MM.1S (cell line): ENCODE results near the gene RAB31.
A peak's percentile ranks its signal among the peaks of the same experiment; 100 is the strongest.

ENCODE experiments used
- DNase-seq: peaks from one replicate; pipeline ENCODE4 v3.0.0-alpha.2; 2015
- H2AFZ ChIP-seq: fragments of 300-600 bp; sonication (generic); 2 replicates; pipeline ENCODE4 v1.6.0; 2016; ENCODE audit warnings: antibody characterized with exemption, low read length
- H3F3A ChIP-seq: fragments of 300-600 bp; sonication (generic); 2 replicates; pipeline ENCODE4 v1.6.1; 2016; ENCODE audit warnings: mild to moderate bottlenecking, antibody characterized with exemption, low read length, moderate library complexity, mixed read lengths; ENCODE audit not compliant: insufficient read depth
- H3K27ac ChIP-seq: fragments of 300-600 bp; sonication (generic); 2 replicates; pipeline ENCODE4 v1.5.1; 2016; ENCODE audit warnings: mild to moderate bottlenecking, low read length
- H3K27me3 ChIP-seq: fragments of 300-600 bp; sonication (generic); replicated peaks from 2 replicates; pipeline ENCODE4 v1.6.0; 2016; ENCODE audit warnings: low read length; ENCODE audit not compliant: insufficient read depth
- H3K36me3 ChIP-seq: fragments of 300-600 bp; sonication (generic); replicated peaks from 2 replicates; pipeline ENCODE4 v1.6.1; 2016; ENCODE audit warnings: mild to moderate bottlenecking, low read length, mixed read lengths; ENCODE audit not compliant: insufficient read depth
- H3K4me1 ChIP-seq: fragments of 300-600 bp; sonication (generic); 2 replicates; pipeline ENCODE4 v1.6.1; 2016; ENCODE audit warnings: low read length, mixed read lengths
- H3K4me2 ChIP-seq: fragments of 300-600 bp; sonication (generic); 2 replicates; pipeline ENCODE4 v1.6.0; 2016; ENCODE audit warnings: low read depth, low read length
- H3K4me3 ChIP-seq: fragments of 300-600 bp; sonication (generic); 2 replicates; pipeline ENCODE4 v1.5.1; 2016; ENCODE audit warnings: low read length, mixed read lengths
- H3K79me2 ChIP-seq: fragments of 300-600 bp; sonication (generic); 2 replicates; pipeline ENCODE4 v1.6.1; 2016; ENCODE audit warnings: mixed run types, low read length, mixed read lengths
- H3K9ac ChIP-seq: fragments of 300-600 bp; sonication (generic); 2 replicates; pipeline ENCODE4 v1.6.1; 2016; ENCODE audit warnings: low read length, mixed read lengths
- H3K9me2 ChIP-seq: fragments of 300-600 bp; sonication (generic); replicated peaks from 2 replicates; pipeline ENCODE4 v1.6.1; 2016; ENCODE audit warnings: mild to moderate bottlenecking, low read length, mixed read lengths; ENCODE audit not compliant: insufficient read depth
- H3K9me3 ChIP-seq: fragments of 300-600 bp; sonication (generic); replicated peaks from 2 replicates; pipeline ENCODE4 v1.6.1; 2016; ENCODE audit warnings: mild to moderate bottlenecking, low read length, mixed read lengths; ENCODE audit not compliant: insufficient read depth
- H4K20me1 ChIP-seq: fragments of 300-600 bp; sonication (generic); 2 replicates; pipeline ENCODE4 v1.6.1; 2016; ENCODE audit warnings: mild to moderate bottlenecking, low read length, moderate library complexity, mixed read lengths; ENCODE audit not compliant: insufficient read depth
- EZH2 ChIP-seq: fragments of 300-600 bp; sonication (generic); optimal IDR thresholded peaks from 2 replicates; pipeline ENCODE3; 2017; ENCODE audit warnings: low read depth, mild to moderate bottlenecking, antibody characterized with exemption, low read length, mixed read lengths
- EZH2phosphoT487 ChIP-seq: fragments of 300-600 bp; sonication (generic); IDR thresholded peaks from 2 replicates; pipeline ENCODE4 v1.6.1; 2018; ENCODE audit warnings: antibody characterized with exemption, low read length
- TF ChIP-seq, protein P1 (sequence below): fragments of 300-600 bp; sonication (generic); IDR thresholded peaks from 2 replicates; pipeline ENCODE4 v1.5.1; 2016; ENCODE audit warnings: antibody characterized with exemption, low read length, mixed read lengths

The RAB31 gene, protein sequence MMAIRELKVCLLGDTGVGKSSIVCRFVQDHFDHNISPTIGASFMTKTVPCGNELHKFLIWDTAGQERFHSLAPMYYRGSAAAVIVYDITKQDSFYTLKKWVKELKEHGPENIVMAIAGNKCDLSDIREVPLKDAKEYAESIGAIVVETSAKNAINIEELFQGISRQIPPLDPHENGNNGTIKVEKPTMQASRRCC

DNA sequence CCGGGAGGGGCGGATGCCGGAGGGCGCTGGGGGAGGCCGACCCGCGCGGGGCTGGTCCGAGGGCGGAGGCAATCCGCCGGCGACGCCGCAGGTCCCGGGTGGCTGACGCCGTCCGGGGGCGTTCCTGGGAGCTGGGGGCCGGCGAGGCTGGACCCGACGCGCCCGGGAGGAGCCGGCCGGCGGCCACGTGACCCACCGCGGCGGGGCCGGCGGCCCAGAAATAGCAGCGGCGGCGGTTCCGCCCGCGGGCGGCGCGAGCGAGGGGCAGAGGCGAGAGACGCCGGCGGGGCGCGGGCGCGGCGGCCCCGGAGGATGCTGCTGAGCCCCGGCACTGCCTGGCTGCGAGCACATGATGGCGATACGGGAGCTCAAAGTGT, at the start of gene RAB31:
TSS of gene RAB31 (plus strand) at position 245 of the 377 bp plus-strand sequence. CDS start at position 350, 105 bp downstream.
- DNase-seq = peak; percentile 32
- H3K27ac ChIP-seq = peak within 1 kb of the TSS; percentile 15; the same call in 1 of the 2 replicates
- no peaks in the 10 kb centered on the region for H3K9me2 ChIP-seq
- H3K36me3 ChIP-seq = no peaks in the 10 kb centered on the region
- no peaks in the 10 kb centered on the region; the same call in 1 of the 2 replicates for H3K27me3 ChIP-seq
- peak within 1 kb of the TSS; percentile 85 for H2AFZ ChIP-seq
- H4K20me1 ChIP-seq = no peaks in the 10 kb centered on the region
- no peaks in the 10 kb centered on the region for H3K79me2 ChIP-seq
- H3K4me1 ChIP-seq = peaks cover 14% of the 10 kb centered on the region; the same call in 1 of the 2 replicates
- 0 out of 2 replicates have a peak, but pooled peaks cover 3% of the 10 kb centered on the region for H3F3A ChIP-seq
- TF ChIP-seq EZH2phosphoT487 = no peak
- no peak for TF ChIP-seq EZH2
- TF ChIP-seq, protein P1, sequence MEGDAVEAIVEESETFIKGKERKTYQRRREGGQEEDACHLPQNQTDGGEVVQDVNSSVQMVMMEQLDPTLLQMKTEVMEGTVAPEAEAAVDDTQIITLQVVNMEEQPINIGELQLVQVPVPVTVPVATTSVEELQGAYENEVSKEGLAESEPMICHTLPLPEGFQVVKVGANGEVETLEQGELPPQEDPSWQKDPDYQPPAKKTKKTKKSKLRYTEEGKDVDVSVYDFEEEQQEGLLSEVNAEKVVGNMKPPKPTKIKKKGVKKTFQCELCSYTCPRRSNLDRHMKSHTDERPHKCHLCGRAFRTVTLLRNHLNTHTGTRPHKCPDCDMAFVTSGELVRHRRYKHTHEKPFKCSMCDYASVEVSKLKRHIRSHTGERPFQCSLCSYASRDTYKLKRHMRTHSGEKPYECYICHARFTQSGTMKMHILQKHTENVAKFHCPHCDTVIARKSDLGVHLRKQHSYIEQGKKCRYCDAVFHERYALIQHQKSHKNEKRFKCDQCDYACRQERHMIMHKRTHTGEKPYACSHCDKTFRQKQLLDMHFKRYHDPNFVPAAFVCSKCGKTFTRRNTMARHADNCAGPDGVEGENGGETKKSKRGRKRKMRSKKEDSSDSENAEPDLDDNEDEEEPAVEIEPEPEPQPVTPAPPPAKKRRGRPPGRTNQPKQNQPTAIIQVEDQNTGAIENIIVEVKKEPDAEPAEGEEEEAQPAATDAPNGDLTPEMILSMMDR = no peak
- H3K4me2 ChIP-seq = peak within 1 kb of the TSS; percentile 88
- H3K9me3 ChIP-seq = no peaks in the 10 kb centered on the region
- peak within 1 kb of the TSS; percentile 61; the same call in 1 of the 2 replicates for H3K9ac ChIP-seq
- peak within 1 kb of the TSS; percentile 76 for H3K4me3 ChIP-seq

DNA sequence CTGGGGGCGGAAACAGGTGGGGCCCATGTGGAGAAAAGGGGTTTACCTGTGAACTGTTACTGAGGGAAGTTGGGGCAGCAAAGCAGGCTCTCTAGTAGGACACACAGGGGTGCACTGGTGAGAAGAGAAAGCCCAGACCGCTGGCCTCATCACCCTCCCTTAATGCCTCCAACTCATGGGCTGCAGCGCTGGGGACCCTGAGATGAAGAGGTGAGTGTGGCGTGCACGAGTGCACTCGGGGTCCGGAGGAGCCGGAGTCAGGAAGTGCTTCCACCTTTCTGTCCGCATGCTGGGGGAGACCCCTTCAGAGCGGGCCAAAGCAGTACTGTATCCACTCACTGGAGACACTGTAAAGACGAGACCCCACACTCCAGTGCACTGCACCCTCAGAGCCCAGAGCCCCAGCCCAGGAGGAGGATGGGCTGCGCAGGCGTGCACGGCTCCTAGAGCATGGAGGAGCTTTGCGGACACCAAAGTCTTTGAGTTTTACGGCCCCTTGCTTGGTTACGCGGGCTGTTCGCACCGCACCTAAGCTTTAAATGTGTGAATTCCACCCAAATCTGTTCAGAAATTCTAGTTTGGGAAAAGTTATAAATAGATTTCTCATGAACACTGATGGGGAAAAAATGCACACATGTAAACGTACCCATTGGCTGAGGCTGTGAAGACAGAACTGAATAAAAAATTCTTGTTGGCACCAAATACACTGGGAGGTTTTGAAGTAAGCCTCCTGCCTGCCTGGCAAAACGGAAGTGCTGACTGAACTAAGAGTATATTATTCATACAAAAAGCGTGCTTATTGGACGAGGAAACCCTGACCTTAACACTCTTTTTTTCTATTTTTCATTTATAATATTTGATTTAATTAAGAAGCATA, 48.4 kb upstream of the RAB31 start:
- H3K27me3 ChIP-seq = no peaks in the 10 kb centered on the region
- H3K9me2 ChIP-seq = no peaks in the 10 kb centered on the region
- no peaks in the 10 kb centered on the region for H3K4me1 ChIP-seq
- TF ChIP-seq, protein P1 = no peak
- no peak for TF ChIP-seq EZH2phosphoT487
- TF ChIP-seq EZH2 = no peak
- H4K20me1 ChIP-seq = no peaks in the 10 kb centered on the region
- H3K4me3 ChIP-seq = no peak overlapping the region
- no peaks in the 10 kb centered on the region for H3F3A ChIP-seq
- no peak for DNase-seq
- no peaks in the 10 kb centered on the region for H3K36me3 ChIP-seq
- H3K9ac ChIP-seq = no peak overlapping the region
- no peak overlapping the region for H2AFZ ChIP-seq
- no peak overlapping the region for H3K4me2 ChIP-seq
- H3K27ac ChIP-seq = no peak overlapping the region
- no peaks in the 10 kb centered on the region for H3K9me3 ChIP-seq
- H3K79me2 ChIP-seq = no peaks in the 10 kb centered on the region

DNA sequence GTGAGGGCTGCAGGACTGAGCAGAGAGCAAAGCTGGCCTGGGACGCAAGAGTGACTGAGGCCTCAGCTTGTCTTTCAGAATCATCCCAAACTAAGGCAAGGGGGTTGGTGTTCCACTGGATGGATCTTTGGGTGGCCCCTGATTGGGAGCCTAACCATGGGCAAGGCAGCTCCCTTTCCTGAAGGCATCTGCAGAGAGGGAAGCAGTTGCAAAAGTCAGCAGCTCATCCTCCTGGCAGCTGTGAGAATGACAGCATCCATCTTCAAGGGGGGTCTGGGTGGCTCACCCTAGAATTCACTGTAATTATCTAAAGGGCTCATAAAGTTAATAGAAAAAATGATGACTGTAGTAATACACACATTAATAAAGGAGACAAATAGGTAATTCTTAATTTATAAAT, 46.5 kb upstream of the RAB31 start:
- H3K9me3 ChIP-seq = no peaks in the 10 kb centered on the region
- H3K4me1 ChIP-seq = no peaks in the 10 kb centered on the region
- no peak overlapping the region for H3K9ac ChIP-seq
- no peaks in the 10 kb centered on the region for H4K20me1 ChIP-seq
- no peaks in the 10 kb centered on the region for H3K36me3 ChIP-seq
- no peak overlapping the region for H3K27ac ChIP-seq
- no peaks in the 10 kb centered on the region for H3K27me3 ChIP-seq
- TF ChIP-seq EZH2phosphoT487 (no peak), EZH2 (no peak)
- TF ChIP-seq, protein P1 = no peak
- no peaks in the 10 kb centered on the region for H3K79me2 ChIP-seq
- H3K9me2 ChIP-seq = no peaks in the 10 kb centered on the region
- H2AFZ ChIP-seq = no peak overlapping the region
- DNase-seq = no peak
- no peak overlapping the region for H3K4me2 ChIP-seq
- H3K4me3 ChIP-seq = no peak overlapping the region
- no peaks in the 10 kb centered on the region for H3F3A ChIP-seq
